Peyer's patch (tissue), 4 donors: Measurements from ENCODE around the gene EHMT2.

Experiments used
- POLR2A ChIP-seq, 2 donors: fragments of 450-650 bp; IDR thresholded peaks; one replicate each; pipeline ENCODE4 v1.5.1; 2017; ENCODE audit warnings: antibody characterized with exemption in 2 of 2, mild to moderate bottlenecking in 2 of 2, moderate library complexity in 2 of 2
- TF ChIP-seq, protein P1 (sequence below), 6 experiments: fragments of 450-650 bp in 4 of 6; fragments of 200-600 bp in 2 of 6; sonication (generic) in 1 of 6; IDR thresholded peaks; one replicate each; pipeline ENCODE4 v1.5.1; 2017 to 2019; ENCODE audit warnings: antibody characterized with exemption in 6 of 6, mild to moderate bottlenecking in 3 of 6, moderate library complexity in 1 of 6

DNA sequence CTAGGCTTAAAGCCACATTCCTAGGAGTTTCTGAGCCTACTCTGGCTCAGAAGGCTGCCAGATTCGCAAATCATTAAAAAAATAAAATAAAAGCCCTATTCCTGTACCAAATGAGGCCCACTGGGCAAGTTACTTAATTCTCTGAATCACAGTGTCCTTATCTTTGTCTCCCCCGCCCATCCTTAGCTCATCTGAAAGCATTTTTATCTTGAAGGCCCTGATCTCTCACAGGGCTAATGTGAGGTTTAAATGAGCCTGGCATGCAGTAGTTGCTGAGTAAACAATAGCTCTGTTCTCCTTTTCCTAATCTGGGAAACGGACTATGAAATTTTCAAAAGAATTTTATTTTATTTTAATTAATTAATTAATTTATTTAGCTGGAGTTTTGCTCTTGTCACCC is 6.5 kb upstream of the EHMT2 start:
- TF ChIP-seq, protein P1, sequence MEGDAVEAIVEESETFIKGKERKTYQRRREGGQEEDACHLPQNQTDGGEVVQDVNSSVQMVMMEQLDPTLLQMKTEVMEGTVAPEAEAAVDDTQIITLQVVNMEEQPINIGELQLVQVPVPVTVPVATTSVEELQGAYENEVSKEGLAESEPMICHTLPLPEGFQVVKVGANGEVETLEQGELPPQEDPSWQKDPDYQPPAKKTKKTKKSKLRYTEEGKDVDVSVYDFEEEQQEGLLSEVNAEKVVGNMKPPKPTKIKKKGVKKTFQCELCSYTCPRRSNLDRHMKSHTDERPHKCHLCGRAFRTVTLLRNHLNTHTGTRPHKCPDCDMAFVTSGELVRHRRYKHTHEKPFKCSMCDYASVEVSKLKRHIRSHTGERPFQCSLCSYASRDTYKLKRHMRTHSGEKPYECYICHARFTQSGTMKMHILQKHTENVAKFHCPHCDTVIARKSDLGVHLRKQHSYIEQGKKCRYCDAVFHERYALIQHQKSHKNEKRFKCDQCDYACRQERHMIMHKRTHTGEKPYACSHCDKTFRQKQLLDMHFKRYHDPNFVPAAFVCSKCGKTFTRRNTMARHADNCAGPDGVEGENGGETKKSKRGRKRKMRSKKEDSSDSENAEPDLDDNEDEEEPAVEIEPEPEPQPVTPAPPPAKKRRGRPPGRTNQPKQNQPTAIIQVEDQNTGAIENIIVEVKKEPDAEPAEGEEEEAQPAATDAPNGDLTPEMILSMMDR (IDR thresholded peaks at IDR 0.05): no peak
- TF ChIP-seq POLR2A (IDR thresholded peaks at IDR 0.05): no peak
